HL-60 (cell line): Measurements from ENCODE around the gene OPHN1.

Source experiments
- POLR2AphosphoS5 ChIP-seq: IDR thresholded peaks from 2 replicates; pipeline ENCODE4 v1.6.1; 2012; ENCODE audit warnings: low read depth
- TF ChIP-seq, protein P1 (sequence below): IDR thresholded peaks from one replicate; pipeline ENCODE4 v1.5.1; 2011; ENCODE audit warnings: low read length, control low read depth, inconsistent platforms; ENCODE audit not compliant: insufficient read depth

DNA sequence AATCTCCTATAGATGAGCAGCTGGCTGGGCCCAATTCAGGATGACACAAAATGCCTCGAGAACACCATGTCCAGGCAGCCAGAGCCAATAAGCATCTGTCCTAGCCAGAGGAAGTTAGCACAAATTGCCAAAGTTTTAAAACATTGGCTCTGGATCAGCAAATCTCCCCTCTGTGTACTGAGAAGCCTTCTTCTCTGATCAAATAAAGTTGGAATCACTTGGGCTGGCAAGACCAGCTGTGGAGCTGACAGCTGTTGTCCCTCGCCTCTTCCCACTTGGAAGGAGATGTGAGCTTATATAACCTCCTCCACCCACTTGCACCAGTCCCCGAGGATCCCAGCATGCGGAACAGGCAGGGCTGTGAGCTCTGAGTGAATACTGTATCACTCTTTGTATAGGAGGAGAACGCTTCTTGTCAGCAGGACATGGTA is 183.9 kb downstream of the OPHN1 start:
- TF ChIP-seq, protein P1, sequence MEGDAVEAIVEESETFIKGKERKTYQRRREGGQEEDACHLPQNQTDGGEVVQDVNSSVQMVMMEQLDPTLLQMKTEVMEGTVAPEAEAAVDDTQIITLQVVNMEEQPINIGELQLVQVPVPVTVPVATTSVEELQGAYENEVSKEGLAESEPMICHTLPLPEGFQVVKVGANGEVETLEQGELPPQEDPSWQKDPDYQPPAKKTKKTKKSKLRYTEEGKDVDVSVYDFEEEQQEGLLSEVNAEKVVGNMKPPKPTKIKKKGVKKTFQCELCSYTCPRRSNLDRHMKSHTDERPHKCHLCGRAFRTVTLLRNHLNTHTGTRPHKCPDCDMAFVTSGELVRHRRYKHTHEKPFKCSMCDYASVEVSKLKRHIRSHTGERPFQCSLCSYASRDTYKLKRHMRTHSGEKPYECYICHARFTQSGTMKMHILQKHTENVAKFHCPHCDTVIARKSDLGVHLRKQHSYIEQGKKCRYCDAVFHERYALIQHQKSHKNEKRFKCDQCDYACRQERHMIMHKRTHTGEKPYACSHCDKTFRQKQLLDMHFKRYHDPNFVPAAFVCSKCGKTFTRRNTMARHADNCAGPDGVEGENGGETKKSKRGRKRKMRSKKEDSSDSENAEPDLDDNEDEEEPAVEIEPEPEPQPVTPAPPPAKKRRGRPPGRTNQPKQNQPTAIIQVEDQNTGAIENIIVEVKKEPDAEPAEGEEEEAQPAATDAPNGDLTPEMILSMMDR = no peak
- no peak for TF ChIP-seq POLR2AphosphoS5
